RPMI7951 (cell line): Measurements from ENCODE around the gene SEC14L5. TPM values are rescaled to one million over a fixed set of nuclear protein-coding genes. Genes with fewer than 3 reads are reported as not detected.

Experiments
- DNase-seq: peaks from one replicate; pipeline ENCODE4 v3.0.0-alpha.2; 2012; ENCODE audit warnings: low read depth
- total RNA-seq: library from RNA; depleted of rRNA; stranded (reverse); fragments of >200 nt; shearing (Covaris generic); gene quantifications from 2 replicates; pipeline ENCODE4 v1.2.3, GENCODE V29; 2014

SEC14L5 gene
- total RNA-seq, 1 experiment from 2014 or later = not detected

DNA sequence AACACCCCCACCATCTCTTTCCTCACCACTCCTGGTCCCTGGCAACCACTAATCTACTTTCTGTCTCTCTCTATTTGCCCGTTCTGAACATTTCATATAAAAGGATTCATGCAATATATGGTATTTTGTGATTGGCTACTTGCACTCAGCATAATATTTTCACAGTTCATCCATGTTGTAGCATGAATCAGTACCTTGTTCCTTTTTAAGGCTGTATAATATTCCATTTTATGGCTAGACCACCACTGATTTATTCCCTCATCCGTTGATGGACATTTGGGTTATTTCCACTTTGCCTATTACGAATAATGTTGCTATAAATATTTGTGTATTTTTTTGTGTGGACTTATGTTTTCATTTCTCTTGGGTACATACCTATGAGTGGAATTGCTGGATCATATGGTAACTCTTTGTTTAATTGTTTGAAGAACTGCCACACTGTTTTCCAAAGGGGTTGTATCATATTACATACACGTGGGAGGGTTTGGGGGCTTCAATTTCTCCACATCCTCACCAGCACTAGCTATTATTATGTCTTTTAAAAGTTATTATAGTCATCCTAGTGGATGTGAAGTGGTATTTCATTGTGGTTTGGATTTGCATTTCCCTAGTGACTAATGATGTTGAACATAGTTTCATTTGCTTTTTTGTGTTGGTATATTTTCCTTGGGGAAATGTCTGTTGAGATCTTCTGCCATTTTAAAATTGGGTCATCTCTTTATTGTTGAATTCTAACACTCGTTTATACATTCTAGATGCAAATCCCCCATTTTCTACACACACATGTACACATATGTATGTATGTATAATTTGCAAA is 26.3 kb downstream of the SEC14L5 start:
- no peak for DNase-seq

DNA sequence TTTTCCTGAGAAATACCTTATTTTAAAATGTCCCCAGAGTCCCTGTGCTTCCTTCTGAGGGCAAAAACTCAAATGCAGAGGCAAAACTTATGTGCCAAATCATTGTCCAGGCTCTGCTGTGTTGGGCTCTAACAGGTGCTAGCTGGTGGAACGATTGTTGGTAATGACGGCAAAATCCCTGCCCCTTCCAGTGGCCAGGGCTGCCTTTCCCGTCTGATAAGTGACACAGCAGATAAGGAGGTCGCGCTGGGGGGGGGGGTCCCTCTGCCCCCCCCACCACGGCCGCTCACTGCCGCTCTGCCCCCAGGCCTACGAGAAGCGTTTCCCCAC is 29.1 kb downstream of the SEC14L5 start:
- no peak for DNase-seq

DNA sequence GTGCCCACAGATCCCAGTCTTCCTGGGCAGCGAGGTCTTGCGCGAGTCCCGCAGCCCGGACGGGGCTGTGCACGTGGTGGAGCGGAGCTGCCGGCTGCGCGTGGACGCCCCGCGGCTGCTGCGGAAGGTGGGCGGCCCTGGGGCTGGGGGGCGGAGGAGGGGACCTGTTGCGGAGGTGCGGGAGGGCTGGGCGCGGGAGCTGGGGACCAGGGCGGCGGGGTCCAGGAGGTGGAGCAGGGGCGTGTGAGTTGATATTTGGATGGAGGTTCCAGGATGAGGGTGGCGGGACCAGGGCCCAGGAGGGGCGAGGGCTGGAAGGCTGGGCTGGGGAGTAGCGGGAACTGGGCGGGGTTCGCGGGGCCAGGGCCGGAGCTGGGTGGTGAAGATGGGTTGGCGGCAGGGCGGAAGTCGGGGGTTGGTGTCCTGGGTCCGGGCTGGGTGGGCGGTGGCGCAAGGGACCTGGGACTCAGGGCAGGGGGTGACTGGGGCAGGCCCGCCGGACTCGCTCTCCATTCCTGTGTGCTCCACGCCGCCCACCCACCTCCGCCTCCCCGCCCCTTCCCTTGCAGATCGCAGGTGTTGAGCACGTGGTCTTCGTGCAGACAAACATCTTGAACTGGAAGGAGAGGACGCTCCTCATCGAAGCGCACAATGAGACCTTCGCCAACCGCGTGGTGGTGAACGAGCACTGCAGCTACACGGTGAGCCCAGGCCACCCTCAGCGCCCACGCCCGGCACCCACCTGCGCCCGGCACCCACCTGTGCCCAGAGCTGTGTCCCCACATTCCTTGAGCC is 29.6 kb downstream of the SEC14L5 start:
- DNase-seq = no peak

DNA sequence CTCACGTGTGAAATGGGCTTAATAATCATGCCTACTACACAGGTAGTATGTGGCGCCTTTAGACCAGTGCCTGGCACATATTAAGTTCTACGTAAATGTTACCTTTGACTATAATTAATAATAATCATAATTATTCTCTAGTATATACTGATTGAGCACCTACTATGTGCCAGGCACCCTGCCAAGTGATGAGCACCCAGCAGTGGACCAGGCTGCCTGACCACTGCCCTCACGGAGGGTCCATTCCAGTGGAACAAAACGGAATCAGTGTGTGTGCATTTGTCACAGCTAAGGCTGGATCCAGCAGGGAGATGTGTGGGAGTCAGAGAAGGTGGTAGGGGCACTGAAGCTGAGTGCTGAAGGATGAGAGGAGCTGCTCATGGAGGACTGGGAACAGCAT is 30.5 kb downstream of the SEC14L5 start:
- DNase-seq = no peak

DNA sequence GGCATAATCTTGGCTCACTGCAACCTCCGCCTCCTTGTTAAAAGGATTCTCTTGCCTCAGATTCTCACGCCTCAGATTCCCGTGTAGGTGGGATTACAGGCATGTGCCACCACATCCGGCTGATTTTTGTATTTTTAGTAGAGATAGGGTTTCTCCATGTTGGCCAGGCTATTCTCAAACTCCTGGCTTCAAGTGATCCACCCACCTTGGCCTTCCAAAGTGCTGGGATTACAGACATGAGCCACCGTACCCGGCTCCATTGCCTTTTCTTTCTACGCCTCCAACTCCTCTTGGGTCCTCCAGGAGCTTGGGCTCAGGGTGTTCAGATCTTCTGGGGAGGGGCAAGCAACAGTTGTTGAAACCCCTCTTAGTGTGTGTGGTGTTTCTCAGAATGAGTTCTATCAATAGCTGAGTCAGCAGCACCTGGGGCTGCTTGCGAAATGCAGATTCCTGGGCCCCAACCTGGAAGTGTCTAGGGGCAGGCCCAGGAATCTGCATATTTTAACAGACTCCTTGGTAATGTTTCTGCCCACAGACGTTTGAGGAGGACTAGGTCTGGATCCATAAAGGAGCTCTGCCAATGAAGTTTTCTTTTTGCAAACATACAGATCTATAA is 31.4 kb downstream of the SEC14L5 start:
- DNase-seq = no peak

DNA sequence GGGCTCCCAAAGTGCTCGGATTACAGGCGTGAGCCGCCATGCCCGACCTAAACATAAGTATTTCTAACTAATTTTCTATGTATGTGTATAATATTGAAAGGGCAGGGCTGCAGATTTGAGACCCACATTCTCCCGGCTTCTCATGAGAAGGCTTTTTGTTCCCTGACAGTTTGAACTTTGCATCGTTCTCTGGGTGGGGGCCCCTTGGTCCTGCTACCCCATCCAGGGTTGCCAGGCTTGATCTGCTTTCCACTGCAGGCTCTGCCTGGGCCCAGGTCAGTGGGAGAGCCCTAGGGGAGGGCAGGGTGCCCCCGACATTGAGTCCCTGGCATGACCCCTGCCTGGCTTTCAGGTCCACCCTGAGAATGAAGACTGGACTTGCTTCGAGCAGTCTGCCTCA is 32.3 kb downstream of the SEC14L5 start:
- no peak for DNase-seq

DNA sequence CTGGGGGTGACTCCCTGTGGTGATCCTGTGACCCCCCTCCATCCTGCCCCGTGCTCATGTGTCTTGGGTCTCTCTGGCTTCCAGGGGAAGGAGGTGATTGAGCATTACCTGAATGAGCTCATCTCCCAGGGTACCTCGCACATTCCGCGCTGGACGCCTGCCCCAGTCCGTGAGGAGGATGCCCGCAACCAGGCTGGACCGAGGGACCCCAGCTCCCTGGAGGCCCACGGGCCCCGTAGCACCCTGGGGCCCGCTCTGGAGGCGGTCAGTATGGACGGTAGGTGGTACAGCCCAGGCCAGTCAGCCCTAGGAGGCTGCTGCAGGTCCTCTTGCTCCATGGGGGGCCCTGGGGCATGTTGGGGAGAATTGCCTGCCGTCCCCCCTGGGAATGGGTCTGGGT is 33.6 kb downstream of the SEC14L5 start:
- no peak for DNase-seq

DNA sequence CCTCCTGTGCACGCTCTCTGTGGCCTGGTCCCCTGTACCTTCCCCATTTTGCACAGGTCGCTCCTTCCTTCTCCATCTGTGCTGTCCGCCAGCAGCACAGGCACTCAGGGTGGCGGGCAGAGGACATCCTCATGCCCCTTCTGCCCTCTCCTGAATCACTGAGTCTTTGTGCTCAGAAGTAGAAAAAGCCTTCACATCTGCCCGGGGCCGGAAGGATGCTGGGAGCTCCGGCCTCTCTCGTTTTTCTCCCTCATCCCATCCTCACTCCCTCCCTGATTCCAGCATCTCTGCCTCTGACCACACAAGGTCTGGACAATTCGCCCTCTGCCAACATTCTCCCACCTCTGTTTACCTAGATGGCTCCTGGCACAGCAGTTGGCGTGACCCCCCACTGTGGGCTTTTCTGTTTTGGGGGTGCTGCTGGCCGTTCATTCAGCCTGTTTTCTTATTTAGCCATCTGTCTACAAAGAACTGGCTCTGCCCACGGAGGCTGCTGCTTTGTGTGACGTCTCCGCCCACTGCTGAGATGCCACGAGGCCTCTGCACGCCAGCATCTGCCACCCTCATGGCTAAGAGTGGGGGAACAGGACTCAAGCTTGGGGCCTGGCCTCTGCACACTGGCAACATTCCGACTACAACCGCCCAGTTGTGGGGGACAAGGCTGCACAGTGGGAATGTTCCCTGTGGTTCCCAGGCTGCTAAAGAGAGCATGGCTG is 36.7 kb downstream of the SEC14L5 start:
- DNase-seq = no peak

DNA sequence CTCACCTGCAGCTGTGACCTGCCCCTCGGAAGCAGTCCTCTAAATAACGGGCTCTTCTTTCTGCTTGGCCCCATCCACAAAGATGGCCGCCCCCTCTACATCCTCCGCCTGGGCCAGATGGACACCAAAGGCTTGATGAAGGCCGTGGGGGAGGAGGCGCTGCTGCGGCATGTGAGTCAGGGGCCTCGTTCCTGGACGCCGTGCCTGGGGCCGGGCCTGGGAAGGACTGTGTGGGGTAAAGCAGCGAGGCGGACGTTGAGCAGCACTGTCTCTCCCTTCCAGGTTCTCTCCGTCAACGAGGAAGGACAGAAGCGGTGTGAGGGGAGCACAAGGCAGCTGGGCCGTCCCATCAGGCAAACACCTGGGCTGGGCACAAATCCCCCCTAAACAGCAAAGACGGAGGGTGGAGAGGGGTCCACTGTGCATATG is 42.5 kb downstream of the SEC14L5 start:
- DNase-seq = no peak

DNA sequence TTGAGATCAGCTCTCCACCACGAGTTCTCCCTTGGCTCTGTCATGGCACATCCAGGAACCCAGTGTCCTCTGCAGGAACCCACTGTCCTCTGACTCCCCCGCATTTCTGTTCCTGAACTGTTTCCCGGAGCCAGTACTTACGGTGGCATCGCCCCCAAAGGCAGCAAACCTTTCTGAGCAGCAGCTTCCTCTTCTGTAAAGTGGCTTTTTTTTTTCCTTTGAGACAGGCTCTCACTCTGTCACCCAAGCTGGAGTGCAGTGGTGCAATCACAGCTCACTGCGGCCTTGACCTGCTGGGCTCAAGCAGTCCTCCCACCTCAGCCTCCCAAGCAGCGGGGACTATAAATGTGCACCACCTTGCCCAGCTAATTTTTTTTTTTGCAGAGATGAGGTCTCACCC is 43.4 kb downstream of the SEC14L5 start:
- no peak for DNase-seq

DNA sequence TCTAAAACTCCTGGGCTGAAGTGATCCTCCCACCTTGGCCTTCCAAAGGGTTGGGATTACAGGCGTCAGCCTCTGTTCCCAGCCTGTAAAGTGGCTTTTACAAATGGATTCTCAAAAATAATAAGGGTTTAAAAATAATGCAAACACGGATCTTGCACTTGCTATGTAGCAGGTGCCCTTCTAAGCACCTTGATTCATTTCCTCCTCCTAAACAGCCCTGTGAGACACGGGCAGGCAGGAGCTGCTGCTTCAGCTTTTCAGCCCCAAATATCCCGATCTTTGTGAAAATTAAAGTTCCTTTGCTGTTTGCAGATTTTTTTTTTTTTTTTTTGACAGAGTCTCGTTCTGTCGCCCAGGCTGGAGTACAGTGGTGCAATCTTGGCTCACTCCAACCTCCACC is 43.9 kb downstream of the SEC14L5 start:
- DNase-seq = no peak

DNA sequence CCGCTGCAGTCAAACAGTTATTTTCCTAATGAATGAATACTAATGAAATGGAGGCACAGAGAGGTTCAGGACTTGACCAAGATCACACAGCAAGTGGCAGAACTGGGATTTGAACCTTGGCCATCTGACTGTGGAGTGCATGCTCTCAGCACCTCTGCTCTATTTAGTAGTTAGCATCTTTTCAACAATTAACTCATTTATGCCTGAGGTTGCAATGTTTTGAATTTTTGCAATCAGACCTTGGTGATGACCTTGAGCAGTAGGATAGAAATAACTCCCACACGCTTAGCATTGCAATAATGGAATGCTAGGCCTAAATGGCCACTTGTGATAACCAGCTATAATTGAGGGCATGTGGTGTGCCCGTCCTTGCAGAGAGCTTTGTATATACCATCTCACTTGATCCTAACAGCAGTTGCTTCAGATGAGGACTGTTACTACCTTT is 44.6 kb downstream of the SEC14L5 start:
- no peak for DNase-seq

DNA sequence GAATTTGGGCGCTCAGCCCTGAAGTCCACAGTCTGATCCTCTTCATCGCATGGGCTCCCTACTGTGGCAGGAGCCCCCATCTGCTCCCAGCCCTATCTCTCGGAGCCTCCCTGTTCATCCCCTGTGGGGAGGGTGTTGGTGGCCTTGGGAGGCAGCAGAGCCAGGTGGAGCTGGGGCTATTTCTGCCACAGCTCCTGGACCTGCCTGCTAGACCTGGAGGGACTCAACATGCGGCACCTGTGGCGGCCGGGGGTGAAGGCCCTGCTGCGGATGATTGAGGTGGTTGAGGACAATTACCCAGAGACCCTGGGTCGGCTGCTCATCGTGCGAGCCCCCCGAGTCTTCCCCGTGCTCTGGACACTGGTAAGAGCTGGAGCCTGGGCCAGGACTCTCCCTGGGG is 45.1 kb downstream of the SEC14L5 start:
- no peak for DNase-seq

DNA sequence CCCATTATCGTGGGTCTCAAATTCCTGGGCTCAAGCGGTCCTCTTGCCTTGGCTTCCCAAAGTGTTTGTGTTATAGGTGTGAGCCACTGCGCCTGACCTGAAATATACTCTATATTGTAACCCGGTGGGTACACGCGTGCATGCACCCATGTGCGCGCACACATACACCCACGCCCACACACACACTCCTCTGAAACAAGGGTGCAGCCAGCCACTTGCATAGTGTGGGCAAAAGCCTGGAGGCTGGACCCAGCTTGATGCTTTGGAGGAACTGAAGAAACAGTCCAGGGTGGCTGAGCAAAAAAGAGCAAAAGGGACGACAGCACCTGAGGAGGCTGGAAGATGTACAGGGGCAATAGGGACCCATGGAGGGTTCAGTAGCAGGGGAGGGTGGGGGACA is 45.7 kb downstream of the SEC14L5 start:
- DNase-seq = no peak

DNA sequence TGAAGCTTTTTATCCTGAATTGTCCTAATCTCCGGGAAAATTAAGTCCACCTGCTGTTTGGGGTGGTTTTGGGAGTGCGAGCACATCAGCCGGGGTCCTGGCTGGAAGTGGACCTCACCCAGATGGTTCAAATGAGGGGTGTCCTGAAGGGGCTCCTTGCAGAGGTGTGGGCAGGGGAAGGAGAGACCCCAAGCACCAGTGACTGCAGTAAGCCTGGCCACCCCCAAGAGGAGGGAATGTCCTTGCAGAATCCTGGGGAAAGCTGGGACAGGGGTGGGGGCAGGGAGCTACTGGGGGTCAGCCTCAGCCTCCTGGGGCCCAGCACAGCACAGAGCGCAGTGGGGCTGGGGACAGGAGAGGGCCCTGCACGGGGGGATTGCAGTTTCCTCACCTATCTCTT is 46.2 kb downstream of the SEC14L5 start:
- no peak for DNase-seq

DNA sequence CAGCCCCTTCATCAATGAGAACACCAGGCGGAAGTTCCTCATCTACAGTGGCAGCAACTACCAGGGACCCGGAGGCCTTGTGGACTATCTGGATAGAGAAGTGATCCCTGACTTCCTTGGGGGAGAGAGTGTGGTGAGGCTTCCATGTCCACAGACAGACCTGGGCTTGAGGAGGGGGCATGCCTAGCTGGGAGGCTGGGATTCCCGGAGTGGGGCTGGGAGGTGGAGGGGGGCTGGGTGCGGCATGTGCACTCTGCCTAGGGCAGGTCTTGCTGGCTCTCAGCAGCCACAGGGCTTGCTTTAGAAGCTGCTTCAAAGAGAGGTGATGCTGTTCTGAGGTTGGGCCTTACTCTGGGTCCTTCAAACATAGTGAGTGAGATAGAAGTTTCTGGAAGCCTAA is 47.8 kb downstream of the SEC14L5 start:
- DNase-seq = no peak

DNA sequence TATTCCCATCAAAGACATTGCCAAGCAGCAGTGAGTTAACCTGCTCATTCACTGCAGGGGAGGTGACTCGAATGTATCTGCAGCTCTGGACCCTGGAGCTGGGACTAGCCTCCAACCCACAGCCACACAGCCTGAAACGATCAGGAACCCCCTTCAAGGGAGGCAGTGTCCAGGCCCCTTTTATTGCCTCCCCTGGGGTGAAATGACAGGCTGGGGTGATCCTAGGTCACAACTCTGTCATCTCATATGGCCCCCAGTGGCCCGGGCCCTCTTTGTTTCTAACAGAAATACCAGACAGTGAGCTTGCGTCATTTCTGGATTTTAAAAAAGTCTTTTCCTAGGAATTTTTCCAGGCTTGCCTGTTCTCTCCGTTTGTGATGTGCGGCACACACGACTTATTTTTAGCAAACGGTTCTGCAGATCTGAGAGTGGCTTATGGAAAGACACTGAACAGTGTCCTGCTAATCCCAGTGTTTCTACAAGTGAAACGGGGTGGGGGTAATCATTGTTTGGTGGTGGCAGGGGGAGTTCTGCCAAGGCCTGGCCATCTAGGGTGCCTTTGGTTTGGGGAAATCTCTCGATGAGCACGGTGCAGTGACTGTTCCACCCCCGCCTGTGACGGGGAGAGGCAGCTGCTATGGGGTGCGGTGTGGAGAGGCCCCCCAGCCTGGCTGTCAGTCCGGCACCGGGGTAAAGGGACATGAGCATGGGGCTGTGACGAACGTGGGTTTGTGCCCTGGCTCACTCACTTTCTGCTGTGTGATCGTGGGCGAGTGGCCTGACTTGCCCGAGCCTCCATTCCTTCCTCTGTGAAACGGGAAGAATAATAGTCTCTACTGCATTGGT is 48.4 kb downstream of the SEC14L5 start:
- DNase-seq = no peak

DNA sequence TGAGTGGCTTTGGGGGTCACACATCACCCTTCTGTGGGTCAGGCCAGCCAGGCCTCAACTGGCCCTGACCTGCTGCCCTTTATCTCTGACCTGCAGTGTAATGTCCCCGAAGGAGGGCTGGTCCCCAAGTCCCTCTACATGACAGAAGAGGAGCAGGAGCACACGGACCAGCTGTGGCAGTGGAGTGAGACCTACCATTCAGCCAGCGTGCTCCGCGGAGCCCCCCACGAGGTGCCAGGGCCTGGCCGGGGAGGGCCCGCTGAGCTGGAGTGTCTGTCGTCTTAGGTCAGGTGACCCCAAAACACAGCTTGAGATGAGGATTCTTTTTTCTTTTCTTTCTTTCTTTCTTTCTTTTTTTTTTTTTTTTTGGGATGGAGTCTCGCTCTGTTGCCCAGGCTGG is 49.1 kb downstream of the SEC14L5 start:
- no peak for DNase-seq

DNA sequence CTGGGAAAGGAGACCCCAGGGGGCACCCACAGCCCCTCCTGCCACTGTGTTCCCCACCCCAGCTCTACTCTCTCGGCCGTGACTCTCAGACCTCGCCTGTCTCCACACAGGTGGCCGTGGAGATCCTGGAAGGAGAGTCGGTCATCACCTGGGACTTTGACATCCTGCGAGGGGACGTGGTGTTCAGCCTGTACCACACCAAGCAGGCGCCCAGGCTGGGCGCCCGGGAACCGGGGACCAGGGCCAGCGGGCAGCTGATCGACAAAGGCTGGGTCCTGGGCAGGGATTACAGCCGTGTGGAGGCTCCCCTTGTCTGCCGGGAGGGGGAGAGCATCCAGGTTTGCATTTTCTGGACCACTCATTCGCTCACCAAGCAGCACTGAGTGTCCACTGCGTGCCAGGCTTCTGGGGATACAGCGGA is 50.2 kb downstream of the SEC14L5 start:
- DNase-seq = no peak

DNA sequence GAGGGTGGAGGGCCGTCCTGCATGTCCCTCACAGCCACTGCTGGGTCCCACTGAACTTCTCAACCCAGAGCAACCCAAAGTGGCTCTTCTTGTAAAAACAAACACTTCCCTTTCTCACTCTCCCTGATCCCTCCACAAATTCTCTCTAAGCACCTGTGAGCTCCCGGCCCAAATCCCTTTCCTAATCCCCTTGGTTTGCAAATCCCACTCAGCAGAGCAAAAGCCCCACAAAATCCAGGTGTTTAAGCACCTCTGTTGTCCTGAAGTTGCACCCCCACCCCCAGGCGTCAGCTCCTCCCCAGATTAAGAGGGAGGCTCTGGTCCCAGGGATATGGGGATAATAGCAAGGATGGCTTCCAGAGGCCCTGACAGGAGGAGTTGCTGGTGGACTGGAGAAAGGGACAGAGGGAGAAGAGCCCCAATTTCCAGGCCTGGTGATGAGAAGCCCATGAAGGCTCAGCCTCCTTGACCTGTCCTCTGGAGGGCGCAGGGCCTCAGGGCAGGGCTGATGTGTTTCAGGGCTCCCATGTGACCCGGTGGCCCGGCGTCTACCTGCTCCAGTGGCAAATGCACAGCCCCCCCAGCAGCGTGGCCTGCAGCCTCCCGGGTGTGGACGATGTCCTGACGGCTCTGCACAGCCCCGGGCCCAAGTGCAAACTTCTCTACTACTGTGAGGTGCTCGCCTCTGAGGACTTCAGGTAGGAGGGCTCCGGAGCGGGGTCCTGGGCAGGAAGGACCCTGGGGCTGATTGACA is 52.6 kb downstream of the SEC14L5 start:
- DNase-seq = no peak

DNA sequence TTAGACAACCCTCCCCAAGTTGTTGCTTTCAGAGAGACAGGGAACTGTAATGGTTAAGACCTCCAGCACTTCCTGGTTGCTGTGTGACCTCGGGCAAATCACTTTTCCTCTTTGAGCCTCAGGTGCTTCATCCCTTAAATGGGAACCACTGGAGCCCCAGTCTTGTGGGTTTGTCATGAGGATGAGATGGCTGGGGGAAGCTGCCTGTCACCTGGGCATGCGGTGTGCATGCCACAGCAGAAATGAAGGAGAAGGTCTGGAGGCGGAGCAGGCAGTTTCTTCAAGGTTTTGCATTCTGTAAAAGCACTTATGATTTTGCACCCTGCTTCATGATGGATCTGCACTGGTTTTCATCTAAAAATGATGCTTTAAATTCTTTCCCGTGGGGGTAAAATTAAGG is 53.5 kb downstream of the SEC14L5 start:
- DNase-seq = no peak
